RWPE2 (cell line): ENCODE data around the gene RALGAPB.

ENCODE experiments used
- ATAC-seq: fragments of 200-7000 bp; cut with Tn5 transposase; 3 replicates; pipeline ENCODE4 v1.9.1; 2021; ENCODE audit warnings: low read depth
- DNase-seq: peaks from one replicate; pipeline ENCODE4 v3.0.0-alpha.2; 2020; ENCODE audit warnings: low spot score
- H3K27ac ChIP-seq: fragments of 450-650 bp; 2 replicates; pipeline ENCODE4 v1.5.1; 2017; ENCODE audit warnings: mild to moderate bottlenecking; ENCODE audit not compliant: poor library complexity, severe bottlenecking
- H3K27me3 ChIP-seq: fragments of 250-450 bp; sonication (Bioruptor Pico); 2 replicates; pipeline ENCODE4 v1.5.1; 2021; ENCODE audit warnings: mild to moderate bottlenecking, moderate library complexity; ENCODE audit not compliant: insufficient read depth, poor library complexity, severe bottlenecking
- H3K36me3 ChIP-seq: fragments of 250-450 bp; sonication (Bioruptor Pico); 2 replicates; pipeline ENCODE4 v1.5.1; 2020; ENCODE audit warnings: low read depth, mild to moderate bottlenecking, moderate library complexity
- H3K4me1 ChIP-seq: fragments of 250-450 bp; sonication (Bioruptor Pico); 2 replicates; pipeline ENCODE4 v1.5.1; 2021; ENCODE audit warnings: mild to moderate bottlenecking, moderate library complexity; ENCODE audit not compliant: insufficient read depth, poor library complexity, severe bottlenecking
- H3K4me3 ChIP-seq: fragments of 250-450 bp; sonication (Bioruptor Pico); 2 replicates; pipeline ENCODE4 v1.5.1; 2021; ENCODE audit warnings: mild to moderate bottlenecking, moderate library complexity; ENCODE audit not compliant: severe bottlenecking
- H3K9me3 ChIP-seq: fragments of 250-450 bp; sonication (Bioruptor Pico); 2 replicates; pipeline ENCODE4 v1.5.1; 2021; ENCODE audit warnings: mild to moderate bottlenecking, moderate library complexity; ENCODE audit not compliant: severe bottlenecking
- CTCF ChIP-seq: fragments of 450-650 bp; IDR thresholded peaks from one replicate; pipeline ENCODE4 v1.5.1; 2017; ENCODE audit warnings: mild to moderate bottlenecking, moderate library complexity; ENCODE audit not compliant: poor library complexity, severe bottlenecking

RALGAPB gene

GRCh38 chr20:38573413-38573812 lies 100.8 kb downstream of the RALGAPB start:
- no peak for TF ChIP-seq CTCF
- H3K27me3 ChIP-seq, result no peaks in the 10 kb centered on the region
- H3K36me3 ChIP-seq, result peaks cover 85% of the 10 kb centered on the region
- no peak for DNase-seq
- no peak for ATAC-seq
- no peak overlapping the region for H3K27ac ChIP-seq
- H3K4me1 ChIP-seq, result no peaks in the 10 kb centered on the region
- H3K9me3 ChIP-seq, result no peaks in the 10 kb centered on the region
- no peak overlapping the region for H3K4me3 ChIP-seq

GRCh38 chr20:38579219-38579910 lies 106.7 kb downstream of the RALGAPB start:
- H3K9me3 ChIP-seq, result no peaks in the 10 kb centered on the region
- H3K36me3 ChIP-seq, result peaks cover 27% of the 10 kb centered on the region
- ATAC-seq (peak; percentile 6), DNase-seq (no peak)
- H3K27ac ChIP-seq, result no peak overlapping the region
- H3K27me3 ChIP-seq, result no peaks in the 10 kb centered on the region
- H3K4me3 ChIP-seq, result no peak overlapping the region
- peaks cover 4% of the 10 kb centered on the region for H3K4me1 ChIP-seq
- no peak for TF ChIP-seq CTCF

- TF ChIP-seq CTCF, result no peak
- Histone ChIP-seq H3K4me1 (peaks cover 4% of the 10 kb centered on the region), H3K36me3 (peaks cover 22% of the 10 kb centered on the region), H3K9me3 (no peaks in the 10 kb centered on the region), H3K4me3 (no peak overlapping the region), H3K27ac (no peak overlapping the region), H3K27me3 (no peaks in the 10 kb centered on the region)
- DNase-seq, result no peak
- ATAC-seq, result no peak
These were observed 107.3 kb downstream of the RALGAPB start for GRCh38 chr20:38579921-38580320.

- Histone ChIP-seq H3K4me1 (peaks cover 4% of the 10 kb centered on the region), H3K9me3 (no peaks in the 10 kb centered on the region), H3K27me3 (no peaks in the 10 kb centered on the region), H3K36me3 (peaks cover 11% of the 10 kb centered on the region), H3K4me3 (no peak within 1 kb of the TSS), H3K27ac (no peak within 1 kb of the TSS)
- no peak for TF ChIP-seq CTCF
- ATAC-seq (peak; percentile 30), DNase-seq (no peak)
These were observed 108.4 kb downstream of the RALGAPB start, which contains the start of gene ADIG for GRCh38 chr20:38581013-38581412. Gene ADIG (plus strand): TSS chr20:38581197. CDS start chr20:38581251, 54 bp downstream.

- TF ChIP-seq CTCF, result no peak
- ATAC-seq, result no peak
- Histone ChIP-seq H3K4me3 (no peak overlapping the region), H3K27me3 (no peaks in the 10 kb centered on the region), H3K36me3 (peaks cover 2% of the 10 kb centered on the region), H3K9me3 (no peaks in the 10 kb centered on the region), H3K4me1 (peaks cover 4% of the 10 kb centered on the region), H3K27ac (no peak overlapping the region)
- DNase-seq, result no peak
These were observed 109.3 kb downstream of the RALGAPB start for GRCh38 chr20:38581830-38582358.
